ENCODE measurements around the gene APBA1. TPM values are rescaled to one million over a fixed set of nuclear protein-coding genes. Genes with fewer than 3 reads are reported as not detected.

Gene APBA1
- total and polyA plus RNA-seq, 2 of the 8 experiments (the other 6 are each of a cell fraction or from before 2014, with no cell fraction given): 0.36 to 0.60 TPM

GRCh38 chr9:69615880-69616279 is 56.3 kb downstream of the APBA1 start (continued):
- no peak for TF ChIP-seq SRF (IDR thresholded peaks at IDR 0.05; ENCODE audit: low read depth, low read length)
- no peak for TF ChIP-seq KDM5A (IDR thresholded peaks at IDR 0.05; ENCODE audit: low read length)

Data from H1 (cell line).